ENCODE data around the gene ZNF260. TPM values are rescaled to one million over a fixed set of nuclear protein-coding genes. Genes with fewer than 3 reads are reported as not detected.
A peak's percentile ranks its signal among the peaks of the same experiment; 100 is the strongest.
"Not testable (repeated sequence)": the region's sequence is repeated elsewhere in the genome, so short reads cannot be mapped to it uniquely, and the experiment has no call there.

ZNF260 gene
- total RNA-seq, 2 donors from 2014 or later = 3.0 to 16.3 TPM

DNA sequence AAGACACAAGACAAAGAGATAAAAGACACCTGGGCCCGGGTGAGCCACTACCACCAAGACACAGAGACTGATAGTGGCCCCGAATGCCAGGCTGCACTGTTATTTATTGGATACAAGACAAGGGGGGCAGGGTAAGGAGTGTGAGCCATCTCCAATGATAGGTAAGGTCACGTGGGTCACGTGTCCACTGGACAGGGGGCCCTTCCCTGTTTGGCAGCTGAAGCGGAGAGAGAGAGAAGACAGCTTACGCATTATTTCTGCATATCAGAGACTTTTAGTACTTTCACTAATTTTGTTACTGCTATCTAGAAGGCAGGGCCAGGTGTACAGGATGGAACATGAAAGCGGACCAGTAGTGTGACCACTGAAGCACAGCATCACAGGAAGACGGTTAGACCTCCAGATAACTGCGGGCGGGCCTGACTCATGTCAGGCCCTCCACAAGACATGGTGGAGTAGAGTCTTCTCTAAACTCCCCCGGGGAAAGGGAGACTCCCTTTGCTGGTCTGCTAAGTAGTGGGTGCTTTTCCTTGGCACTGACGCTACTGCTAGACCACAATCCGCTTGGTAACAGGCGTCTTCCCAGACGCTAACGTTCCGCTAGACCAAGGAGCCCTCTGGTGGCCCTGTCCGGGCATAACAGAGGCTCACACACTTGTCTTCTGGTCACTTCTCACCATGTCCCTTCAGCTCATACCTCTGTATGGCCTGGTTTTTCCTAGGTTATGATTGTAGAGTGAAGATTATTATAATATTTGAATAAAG, 35.2 kb downstream of the ZNF260 start:
- H3K36me3 ChIP-seq (replicated peaks in 1 of 2; ENCODE audit: insufficient read depth in 1 of 2, low read depth in 2 of 2); H3K27me3 ChIP-seq; H3K4me1 ChIP-seq; H3K4me3 ChIP-seq; H3K9me3 ChIP-seq; H3K27ac ChIP-seq; ATAC-seq; intact Hi-C loops (cut with DNase I): not testable (repeated sequence)
- WGBS, 2 donors = 63 to 69% methylated on average over 18 of the region's 18 CpGs
- peak; percentile 25 to 64 (median 32) for DNase-seq
- TF ChIP-seq, protein P1, sequence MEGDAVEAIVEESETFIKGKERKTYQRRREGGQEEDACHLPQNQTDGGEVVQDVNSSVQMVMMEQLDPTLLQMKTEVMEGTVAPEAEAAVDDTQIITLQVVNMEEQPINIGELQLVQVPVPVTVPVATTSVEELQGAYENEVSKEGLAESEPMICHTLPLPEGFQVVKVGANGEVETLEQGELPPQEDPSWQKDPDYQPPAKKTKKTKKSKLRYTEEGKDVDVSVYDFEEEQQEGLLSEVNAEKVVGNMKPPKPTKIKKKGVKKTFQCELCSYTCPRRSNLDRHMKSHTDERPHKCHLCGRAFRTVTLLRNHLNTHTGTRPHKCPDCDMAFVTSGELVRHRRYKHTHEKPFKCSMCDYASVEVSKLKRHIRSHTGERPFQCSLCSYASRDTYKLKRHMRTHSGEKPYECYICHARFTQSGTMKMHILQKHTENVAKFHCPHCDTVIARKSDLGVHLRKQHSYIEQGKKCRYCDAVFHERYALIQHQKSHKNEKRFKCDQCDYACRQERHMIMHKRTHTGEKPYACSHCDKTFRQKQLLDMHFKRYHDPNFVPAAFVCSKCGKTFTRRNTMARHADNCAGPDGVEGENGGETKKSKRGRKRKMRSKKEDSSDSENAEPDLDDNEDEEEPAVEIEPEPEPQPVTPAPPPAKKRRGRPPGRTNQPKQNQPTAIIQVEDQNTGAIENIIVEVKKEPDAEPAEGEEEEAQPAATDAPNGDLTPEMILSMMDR (IDR thresholded peaks at IDR 0.05) = peak in 4 of 7 experiments; percentile 22 to 40 (median 30)

DNA sequence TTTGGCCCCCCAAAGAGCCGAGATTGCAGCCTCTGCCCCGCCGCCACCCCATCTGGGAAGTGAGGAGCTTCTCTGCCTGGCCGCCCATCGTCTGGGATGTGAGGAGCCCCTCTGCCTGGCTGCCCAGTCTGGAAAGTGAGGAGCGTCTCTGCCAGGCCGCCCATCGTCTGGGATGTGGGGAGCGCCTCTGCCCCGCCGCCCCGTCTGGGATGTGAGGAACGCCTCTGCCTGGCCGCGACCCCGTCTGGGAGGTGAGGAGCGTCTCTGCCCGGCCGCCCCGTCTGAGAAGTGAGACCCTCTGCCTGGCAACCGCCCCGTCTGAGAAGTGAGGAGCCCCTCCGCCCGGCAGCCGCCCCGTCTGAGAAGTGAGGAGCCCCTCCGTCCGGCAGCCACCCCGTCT, 37.2 kb downstream of the ZNF260 start:
- H3K36me3 ChIP-seq (replicated peaks in 1 of 2; ENCODE audit: insufficient read depth in 1 of 2, low read depth in 2 of 2); H3K4me1 ChIP-seq; H3K27me3 ChIP-seq; ATAC-seq; DNase-seq; H3K27ac ChIP-seq; H3K9me3 ChIP-seq; intact Hi-C loops (cut with DNase I); H3K4me3 ChIP-seq: not testable (repeated sequence)
- WGBS, 2 donors = 87 to 98% methylated on average over 10 to 27 of the region's 29 CpGs

DNA sequence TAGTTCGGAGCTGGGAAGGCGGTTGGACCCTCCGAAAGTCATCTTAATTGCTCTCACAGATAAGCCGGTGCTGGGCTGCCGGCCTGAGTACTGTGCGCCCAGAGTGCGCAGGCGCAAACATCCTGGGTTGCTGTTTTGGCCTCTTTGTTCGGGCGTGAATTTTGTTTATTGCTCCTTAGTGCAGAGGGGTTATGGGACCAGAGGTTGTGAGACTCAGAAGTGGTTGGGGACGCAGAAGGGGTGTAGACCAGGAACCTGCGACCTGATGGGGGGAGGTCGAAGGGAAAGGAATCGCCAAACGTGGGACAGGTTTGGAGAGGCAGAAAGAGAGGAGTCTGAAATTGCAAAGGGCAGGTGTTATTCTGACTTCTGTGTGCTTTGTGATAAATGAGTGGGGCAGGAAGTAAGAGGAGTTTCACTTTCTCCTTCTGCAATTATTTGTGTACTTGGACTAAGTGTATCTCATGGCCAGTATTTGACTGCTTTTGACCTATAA, 38.1 kb downstream of the ZNF260 start:
- Histone ChIP-seq H3K27me3 (no peaks in the 10 kb centered on the region), H3K36me3 (replicated peaks in 1 of 2; ENCODE audit: insufficient read depth in 1 of 2, low read depth in 2 of 2) (no peaks in the 10 kb centered on the region), H3K4me1 (peaks cover 5% of the 10 kb centered on the region), H3K27ac (peak overlapping the region; percentile 82 to 92 (median 88)), H3K9me3 (no peaks in the 10 kb centered on the region), H3K4me3 (peak overlapping the region; percentile 52 to 67)
- ATAC-seq (no peak), DNase-seq (peak; percentile 67 to 84 (median 76))
- TF ChIP-seq POLR2A (IDR thresholded peaks at IDR 0.05) = no peak
- TF ChIP-seq, protein P1 (IDR thresholded peaks at IDR 0.05) = no peak
- 3% methylated on average over 12 to 15 of the region's 15 CpGs for WGBS, 2 donors
- intact Hi-C loops (cut with DNase I) = no loop called here

DNA sequence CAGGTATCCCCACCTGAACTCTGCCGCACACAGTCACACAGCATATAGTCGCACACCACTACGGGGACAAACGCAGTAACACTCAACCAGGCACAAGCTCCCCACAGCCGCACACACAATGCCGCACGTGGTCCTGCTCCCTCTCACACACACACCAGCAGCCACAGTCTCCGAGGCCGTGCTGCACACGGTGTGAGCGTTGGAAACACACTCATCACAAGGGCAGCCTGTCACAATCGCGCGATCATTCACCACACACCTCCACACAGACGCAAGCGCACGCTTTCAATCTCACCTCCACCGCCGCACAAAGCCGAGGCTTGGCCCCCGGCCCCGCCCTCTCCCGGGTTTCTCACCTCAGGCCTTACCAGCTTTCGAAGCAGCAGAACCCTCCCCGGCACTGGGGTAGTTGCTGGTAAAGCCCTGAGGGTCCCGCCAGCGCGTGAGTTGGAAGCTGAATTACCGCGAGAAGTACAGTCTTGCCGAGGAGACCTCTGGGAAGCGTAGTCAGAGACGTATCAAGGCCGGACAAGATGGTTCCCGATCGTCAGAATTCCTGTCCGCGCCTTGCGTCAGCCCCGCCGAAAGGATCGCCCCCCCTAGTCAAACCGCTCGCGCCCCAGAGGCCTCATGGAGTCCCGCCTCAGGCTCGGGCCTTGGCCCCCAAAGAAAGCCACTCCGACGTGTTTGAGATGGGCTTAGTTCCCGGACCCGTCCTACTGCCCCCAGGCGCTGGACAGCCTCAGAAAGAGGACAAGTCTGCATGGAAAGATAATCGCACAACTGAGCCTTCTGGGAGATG, 38.8 kb downstream of the ZNF260 start, which contains the start of gene ZNF566:
ZNF566 (minus strand) TSS at position 444 of the 802 bp plus-strand sequence. CDS start 13,004 bp downstream, outside the sequence.
- Histone ChIP-seq H3K27me3 (no peaks in the 10 kb centered on the region), H3K4me3 (peak within 1 kb of the TSS; percentile 52 to 67), H3K9me3 (no peaks in the 10 kb centered on the region), H3K4me1 (peaks cover 5% of the 10 kb centered on the region), H3K27ac (peak within 1 kb of the TSS; percentile 82 to 92 (median 88)), H3K36me3 (replicated peaks in 1 of 2; ENCODE audit: insufficient read depth in 1 of 2, low read depth in 2 of 2) (no peaks in the 10 kb centered on the region)
- TF ChIP-seq, protein P1 (IDR thresholded peaks at IDR 0.05) = no peak
- peak; percentile 31 to 74 (median 71) for TF ChIP-seq POLR2A (IDR thresholded peaks at IDR 0.05)
- DNase-seq (peak; percentile 89 to 95 (median 92)), ATAC-seq (peak; percentile 97)
- 0% methylated on average over 24 to 53 of the region's 53 CpGs for WGBS, 2 donors
- intact Hi-C loops (cut with DNase I) = no loop called here

DNA sequence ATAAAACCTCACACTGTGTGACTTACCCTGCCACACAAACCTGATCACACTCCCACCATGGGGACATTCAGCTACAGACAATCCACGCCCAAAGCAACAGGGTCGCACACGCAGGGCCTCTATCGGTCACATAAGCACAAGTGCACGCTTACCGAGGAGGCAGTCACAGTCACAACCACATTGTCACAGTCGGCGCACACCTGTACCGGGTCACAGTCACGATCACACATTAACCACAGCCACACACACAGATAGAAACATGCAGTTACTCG, 39.3 kb downstream of the ZNF260 start:
- peak overlapping the region; percentile 82 to 92 (median 88) for H3K27ac ChIP-seq
- WGBS, 2 donors = 0 to 1% methylated on average over 11 of the region's 11 CpGs
- intact Hi-C loops (cut with DNase I) = no loop called here
- H3K36me3 ChIP-seq (replicated peaks in 1 of 2; ENCODE audit: insufficient read depth in 1 of 2, low read depth in 2 of 2) = no peaks in the 10 kb centered on the region
- peak in 3 of 4 donors; percentile 17 to 30 (median 23) for DNase-seq
- H3K4me3 ChIP-seq = peak overlapping the region; percentile 52 to 67
- no peaks in the 10 kb centered on the region for H3K9me3 ChIP-seq
- H3K27me3 ChIP-seq = no peaks in the 10 kb centered on the region
- TF ChIP-seq POLR2A (IDR thresholded peaks at IDR 0.05) = no peak
- TF ChIP-seq, protein P1 (IDR thresholded peaks at IDR 0.05) = no peak
- H3K4me1 ChIP-seq = peaks cover 5% of the 10 kb centered on the region
- ATAC-seq = no peak

Data from body of pancreas (tissue), 4 donors.